K562 (cell line): ENCODE measurements around the gene RAI1. TPM values are rescaled to one million over a fixed set of nuclear protein-coding genes. Genes with fewer than 3 reads are reported as not detected.

ENCODE experiments used
- CBFB ChIP-seq: sonication (generic); formaldehyde crosslinking; IDR thresholded peaks from 2 replicates; pipeline ENCODE4 v1.4.0; 2020; ENCODE audit warnings: mild to moderate bottlenecking, missing genetic modification reagents
- CTCF ChIP-seq, 3 experiments: IDR thresholded peaks in 2 of 3; conservative IDR thresholded peaks in 1 of 3; 2 replicates each; pipeline ENCODE4 v1.5.1; 2011 to 2012; ENCODE audit warnings: low read length in 3 of 3, mild to moderate bottlenecking in 3 of 3, control low read depth in 2 of 3, improper control_type of control experiment in 1 of 3, inconsistent platforms in 1 of 3, low read depth in 1 of 3, mixed read lengths in 1 of 3, moderate library complexity in 1 of 3; ENCODE audit not compliant: insufficient read depth in 2 of 3
- DPF2 ChIP-seq: fragments of 450-650 bp; IDR thresholded peaks from 2 replicates; pipeline ENCODE4 v1.6.1; 2016
- EZH2 ChIP-seq: IDR thresholded peaks from 2 replicates; pipeline ENCODE4 v1.6.1; 2012; ENCODE audit warnings: low read depth, mild to moderate bottlenecking, inconsistent platforms, low read length, borderline replicate concordance
- HBP1 ChIP-seq: fragments of 450-650 bp; formaldehyde crosslinking; IDR thresholded peaks from 2 replicates; pipeline ENCODE4 v1.4.0; 2022; ENCODE audit warnings: missing genetic modification characterization
- HMGXB4 ChIP-seq: sonication (generic); formaldehyde crosslinking; IDR thresholded peaks from 2 replicates; pipeline ENCODE4 v1.8.1; 2023; ENCODE audit warnings: mild to moderate bottlenecking, missing genetic modification reagents
- KLF16 ChIP-seq: IDR thresholded peaks from 2 replicates; pipeline ENCODE4 v1.6.1; 2016; ENCODE audit warnings: antibody characterized with exemption
- NFIC ChIP-seq: fragments of 450-650 bp; IDR thresholded peaks from 2 replicates; pipeline ENCODE4 v1.6.1; 2017; ENCODE audit warnings: mild to moderate bottlenecking, inconsistent platforms
- NR2C2 ChIP-seq, 2 experiments: fragments of 200-800 bp in 1 of 2; sonication (Bioruptor generic) in 1 of 2; sonication (generic) in 1 of 2; formaldehyde crosslinking in 1 of 2; IDR thresholded peaks; 2 replicates each; pipeline versions ENCODE4 v1.6.1 to v1.8.0; 2016 to 2022; ENCODE audit warnings: mild to moderate bottlenecking in 1 of 2, missing compliant biosample characterization in 1 of 2, missing genetic modification characterization in 1 of 2, missing genetic modification reagents in 1 of 2
- OTX1 ChIP-seq: fragments of 450-650 bp; formaldehyde crosslinking; IDR thresholded peaks from 2 replicates; pipeline ENCODE4 v1.4.0; 2022; ENCODE audit warnings: mild to moderate bottlenecking
- RB1 ChIP-seq: fragments of 450-650 bp; IDR thresholded peaks from 2 replicates; pipeline ENCODE4 v1.6.1; 2017; ENCODE audit warnings: low read depth, mild to moderate bottlenecking
- SAFB2 ChIP-seq: fragments of 200-400 bp; formaldehyde crosslinking; IDR thresholded peaks from 2 replicates; pipeline ENCODE4 v1.6.1; 2018; ENCODE audit warnings: borderline replicate concordance, low read length, low read depth, moderate library complexity; ENCODE audit not compliant: severe bottlenecking
- SMAD4 ChIP-seq: fragments of 250-450 bp; sonication (Bioruptor Pico); conservative IDR thresholded peaks from 2 replicates; pipeline ENCODE4 v1.8.0; 2021; ENCODE audit warnings: inconsistent platforms, mild to moderate bottlenecking, moderate library complexity
- WHSC1 ChIP-seq: IDR thresholded peaks from one replicate; pipeline ENCODE4 v1.6.1; 2012; ENCODE audit warnings: low read length, control low read depth, inconsistent platforms
- polyA plus RNA-seq, 8 experiments: library from polyadenylated mRNA; depleted of rRNA in 4 of 8; stranded (reverse) in 5 of 8; unstranded in 3 of 8; fragments of >200 nt; fragmentation: Nextera tagmentation in 2 of 8; fragmentation: Illumina TruSeq in 1 of 8; extraction: Ambion mirVana in 2 of 8; extraction: Trizol in 1 of 8; gene quantifications; 2 replicates each; pipeline versions ENCODE4 v1.2.1 to v1.2.3, GENCODE V29; 2011 to 2014; ENCODE audit warnings: inconsistent platforms in 1 of 8, missing spikeins in 1 of 8
- total RNA-seq, 7 experiments: library from RNA; depleted of rRNA in 6 of 7; stranded (reverse); fragments of >200 nt in 6 of 7; fragmentation: Illumina TruSeq in 2 of 7; extraction: Trizol in 2 of 7; gene quantifications; 2 replicates each; pipeline versions ENCODE4 v1.2.1 to v1.2.3, GENCODE V29; 2011 to 2021; ENCODE audit warnings: low replicate concordance in 1 of 7
- TF ChIP-seq, protein P1 (sequence below): fragments of 450-650 bp; IDR thresholded peaks from 2 replicates; pipeline ENCODE4 v1.6.1; 2016; ENCODE audit warnings: low read depth

Gene RAI1
- total and polyA plus RNA-seq, 9 of the 15 experiments (the other 6 are each of a cell fraction or from before 2014, with no cell fraction given): 0.68 to 19.9 (median 5.5) TPM

DNA sequence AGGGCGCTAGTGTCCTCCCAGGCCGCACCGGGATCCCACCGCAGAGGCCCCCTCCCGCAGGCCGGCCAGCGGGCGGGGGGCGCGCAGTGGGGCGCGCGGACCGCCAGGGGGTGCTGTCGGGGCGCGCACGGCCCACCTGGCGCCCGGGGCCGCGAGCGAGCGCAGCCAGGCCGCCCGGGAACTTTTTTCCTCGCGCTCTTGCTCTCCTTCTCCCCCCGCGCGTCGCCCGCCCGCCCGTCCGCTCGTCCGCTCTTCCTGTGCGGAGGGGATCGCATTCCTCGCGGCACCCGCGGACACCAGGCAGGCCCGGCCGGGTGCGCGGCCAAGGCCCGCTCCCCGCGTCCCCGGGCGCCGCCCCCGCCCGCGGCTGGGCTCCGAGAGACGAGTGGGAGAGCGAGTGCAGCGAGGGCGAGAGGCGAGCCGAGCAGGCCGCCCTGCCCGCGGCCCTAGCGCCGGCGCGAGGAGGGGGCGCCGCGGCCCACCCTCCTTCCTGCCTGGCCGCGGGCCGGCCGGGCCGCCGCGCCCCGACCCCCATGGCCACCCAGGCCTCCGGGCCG lies at the start of gene RAI1 (continued):
- no peak for TF ChIP-seq EZH2
- no peak for TF ChIP-seq NR2C2 (CRISPR knock-in tag; IDR thresholded peaks at IDR 0.05)
- TF ChIP-seq NR2C2 (tag; IDR thresholded peaks at IDR 0.05): no peak; the same call in 1 of the 2 replicates
- peak; percentile 46 to 72 (median 61); a peak in 5 of 6 replicates for TF ChIP-seq CTCF (IDR thresholded peaks at IDR 0.05 in 2 of 3, conservative IDR thresholded peaks at IDR 0.05 in 1 of 3; ENCODE audit: insufficient read depth in 2 of 3, low read depth in 1 of 3, low read length in 3 of 3)
- TF ChIP-seq KLF16: no peak
- TF ChIP-seq WHSC1: no peak
- TF ChIP-seq RB1: peak; percentile 85
- TF ChIP-seq CBFB: no peak
- TF ChIP-seq HBP1 (CRISPR knock-in tag): no peak
- TF ChIP-seq OTX1 (CRISPR knock-in tag): no peak
- TF ChIP-seq DPF2: no peak
- TF ChIP-seq, protein P1, sequence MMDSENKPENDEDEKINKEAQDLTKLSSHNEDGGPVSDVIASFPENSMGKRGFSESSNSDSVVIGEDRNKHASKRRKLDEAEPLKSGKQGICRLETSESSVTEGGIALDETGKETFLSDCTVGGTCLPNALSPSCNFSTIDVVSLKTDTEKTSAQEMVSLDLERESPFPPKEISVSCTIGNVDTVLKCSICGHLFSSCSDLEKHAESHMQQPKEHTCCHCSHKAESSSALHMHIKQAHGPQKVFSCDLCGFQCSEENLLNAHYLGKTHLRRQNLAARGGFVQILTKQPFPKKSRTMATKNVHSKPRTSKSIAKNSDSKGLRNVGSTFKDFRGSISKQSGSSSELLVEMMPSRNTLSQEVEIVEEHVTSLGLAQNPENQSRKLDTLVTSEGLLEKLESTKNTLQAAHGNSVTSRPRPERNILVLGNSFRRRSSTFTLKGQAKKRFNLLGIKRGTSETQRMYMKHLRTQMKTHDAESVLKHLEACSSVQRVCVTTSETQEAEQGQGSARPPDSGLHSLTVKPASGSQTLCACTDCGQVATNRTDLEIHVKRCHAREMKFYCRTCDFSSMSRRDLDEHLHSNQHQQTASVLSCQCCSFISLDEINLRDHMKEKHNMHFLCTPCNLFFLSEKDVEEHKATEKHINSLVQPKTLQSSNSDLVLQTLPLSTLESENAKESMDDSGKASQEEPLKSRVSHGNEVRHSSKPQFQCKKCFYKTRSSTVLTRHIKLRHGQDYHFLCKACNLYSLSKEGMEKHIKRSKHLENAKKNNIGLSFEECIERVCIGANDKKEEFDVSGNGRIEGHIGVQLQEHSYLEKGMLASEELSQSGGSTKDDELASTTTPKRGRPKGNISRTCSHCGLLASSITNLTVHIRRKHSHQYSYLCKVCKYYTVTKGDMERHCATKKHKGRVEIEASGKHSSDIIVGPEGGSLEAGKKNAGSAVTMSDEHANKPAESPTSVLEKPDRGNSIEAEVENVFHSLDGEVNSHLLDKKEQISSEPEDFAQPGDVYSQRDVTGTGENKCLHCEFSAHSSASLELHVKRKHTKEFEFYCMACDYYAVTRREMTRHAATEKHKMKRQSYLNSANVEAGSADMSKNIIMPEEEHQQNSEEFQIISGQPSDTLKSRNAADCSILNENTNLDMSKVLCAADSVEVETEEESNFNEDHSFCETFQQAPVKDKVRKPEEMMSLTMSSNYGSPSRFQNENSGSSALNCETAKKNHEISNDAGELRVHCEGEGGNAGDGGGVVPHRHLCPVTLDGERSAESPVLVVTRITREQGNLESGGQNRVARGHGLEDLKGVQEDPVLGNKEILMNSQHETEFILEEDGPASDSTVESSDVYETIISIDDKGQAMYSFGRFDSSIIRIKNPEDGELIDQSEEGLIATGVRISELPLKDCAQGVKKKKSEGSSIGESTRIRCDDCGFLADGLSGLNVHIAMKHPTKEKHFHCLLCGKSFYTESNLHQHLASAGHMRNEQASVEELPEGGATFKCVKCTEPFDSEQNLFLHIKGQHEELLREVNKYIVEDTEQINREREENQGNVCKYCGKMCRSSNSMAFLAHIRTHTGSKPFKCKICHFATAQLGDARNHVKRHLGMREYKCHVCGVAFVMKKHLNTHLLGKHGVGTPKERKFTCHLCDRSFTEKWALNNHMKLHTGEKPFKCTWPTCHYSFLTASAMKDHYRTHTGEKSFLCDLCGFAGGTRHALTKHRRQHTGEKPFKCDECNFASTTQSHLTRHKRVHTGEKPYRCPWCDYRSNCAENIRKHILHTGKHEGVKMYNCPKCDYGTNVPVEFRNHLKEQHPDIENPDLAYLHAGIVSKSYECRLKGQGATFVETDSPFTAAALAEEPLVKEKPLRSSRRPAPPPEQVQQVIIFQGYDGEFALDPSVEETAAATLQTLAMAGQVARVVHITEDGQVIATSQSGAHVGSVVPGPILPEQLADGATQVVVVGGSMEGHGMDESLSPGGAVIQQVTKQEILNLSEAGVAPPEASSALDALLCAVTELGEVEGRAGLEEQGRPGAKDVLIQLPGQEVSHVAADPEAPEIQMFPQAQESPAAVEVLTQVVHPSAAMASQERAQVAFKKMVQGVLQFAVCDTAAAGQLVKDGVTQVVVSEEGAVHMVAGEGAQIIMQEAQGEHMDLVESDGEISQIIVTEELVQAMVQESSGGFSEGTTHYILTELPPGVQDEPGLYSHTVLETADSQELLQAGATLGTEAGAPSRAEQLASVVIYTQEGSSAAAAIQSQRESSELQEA: no peak
- peak; percentile 79 for TF ChIP-seq HMGXB4 (CRISPR knock-in tag)
- TF ChIP-seq SMAD4 (CRISPR knock-in tag): peak; percentile 68; the same call in 1 of the 2 replicates
- TF ChIP-seq NFIC: no peak
- no peak for TF ChIP-seq SAFB2
